Natural killer cell (primary cell): Measurements from ENCODE around the gene AHSG. TPM values are rescaled to one million over a fixed set of nuclear protein-coding genes. Genes with fewer than 3 reads are reported as not detected.

Experiments
- ATAC-seq, 3 donors: fragments of 150-1000 bp in 2 of 3; fragments of 200-7000 bp in 1 of 3; cut with Tn5 transposase; 1 replicate in 1 of 3; 2 replicates in 2 of 3; pipeline ENCODE4 v1.10.0; 2021; ENCODE audit warnings: mild to moderate bottlenecking in 2 of 3, moderate library complexity in 2 of 3
- DNase-seq, 2 donors: peaks; one replicate each; pipeline versions ENCODE4 v3.0.0 to v3.0.0-alpha.2; 2013 to 2021; ENCODE audit warnings: mixed read lengths in 1 of 2
- H3K27ac ChIP-seq: one replicate; pipeline ENCODE4 v1.5.1; 2013; ENCODE audit warnings: mild to moderate bottlenecking, low read length
- H3K27me3 ChIP-seq: one replicate; pipeline ENCODE4 v1.6.1; 2013; ENCODE audit warnings: low read length; ENCODE audit not compliant: control insufficient read depth, insufficient read depth
- H3K36me3 ChIP-seq: one replicate; pipeline ENCODE4 v1.6.1; 2013; ENCODE audit warnings: low read length; ENCODE audit not compliant: control insufficient read depth, insufficient read depth
- H3K4me1 ChIP-seq: one replicate; pipeline ENCODE4 v1.6.1; 2013; ENCODE audit warnings: low read length; ENCODE audit not compliant: control insufficient read depth, insufficient read depth
- H3K4me3 ChIP-seq: one replicate; pipeline ENCODE4 v1.5.1; 2013; ENCODE audit warnings: low read length
- H3K9me3 ChIP-seq: one replicate; pipeline ENCODE4 v1.6.1; 2013; ENCODE audit warnings: low read length; ENCODE audit not compliant: control insufficient read depth, insufficient read depth
- H3K27ac Mint-ChIP-seq, 2 donors: one replicate each; pipeline ENCODE4 v1.8.0; 2022; ENCODE audit warnings: mild to moderate bottlenecking in 2 of 2, mixed read lengths in 2 of 2, moderate library complexity in 1 of 2
- H3K27me3 Mint-ChIP-seq, 2 donors: one replicate each; pipeline ENCODE4 v1.8.0; 2022; ENCODE audit warnings: low read depth in 2 of 2, mixed read lengths in 2 of 2
- H3K36me3 Mint-ChIP-seq: one replicate; pipeline ENCODE4 v1.8.0; 2022; ENCODE audit warnings: mixed read lengths
- H3K4me1 Mint-ChIP-seq, 2 donors: one replicate each; pipeline ENCODE4 v1.8.0; 2022; ENCODE audit warnings: mixed read lengths in 2 of 2
- H3K4me3 Mint-ChIP-seq: one replicate; pipeline ENCODE4 v1.8.0; 2022; ENCODE audit warnings: mild to moderate bottlenecking, moderate library complexity, mixed read lengths
- H3K9me3 Mint-ChIP-seq, 2 donors: one replicate each; pipeline ENCODE4 v1.8.0; 2022; ENCODE audit warnings: mixed read lengths in 2 of 2
- CTCF ChIP-seq: fragments of 200-600 bp; IDR thresholded peaks from one replicate; pipeline ENCODE4 v1.8.0; 2022; ENCODE audit warnings: antibody characterized with exemption
- WGBS: methylation state at CpG from one replicate; pipeline ENCODE4 v1.1.7; 2013; ENCODE audit warnings: missing lambda C conversion rate; ENCODE audit not compliant: insufficient coverage; 5-methylcytosine and 5-hydroxymethylcytosine counted together
- intact Hi-C: fragments of 100-400 bp; cut with micrococcal nuclease; formaldehyde crosslinking; loops from one replicate; pipeline ENCODE4 v1.14.2; 2022
- total RNA-seq, 4 donors: library from RNA; stranded (reverse); fragments of 120-200 nt in 1 of 4; gene quantifications; one replicate each; pipeline versions ENCODE4 v1.2.3 to v1.2.4, GENCODE V29; 2013 to 2022

Gene AHSG
- total RNA-seq, 3 donors from 2014 or later (not counting 1 experiment from before 2014, with no cell fraction given), result not detected

GRCh38 chr3:186646841-186647240, 34.0 kb downstream of the AHSG start:
- Mint-ChIP-seq H3K4me3 (no peak overlapping the region), H3K27ac (no peak overlapping the region), H3K36me3 (no peaks in the 10 kb centered on the region), H3K27me3 (peaks cover 22 to 41% of the 10 kb centered on the region in 2 donors), H3K4me1 (peaks cover 0 to 6% of the 10 kb centered on the region in 2 donors), H3K9me3 (no peaks in the 10 kb centered on the region)
- 57% methylated on average over 1 of the region's 1 CpG for WGBS
- intact Hi-C loops, result no loop called here
- H3K27me3 ChIP-seq, result no peaks in the 10 kb centered on the region
- H3K36me3 ChIP-seq, result no peaks in the 10 kb centered on the region
- ATAC-seq (no peak), DNase-seq (no peak)
- TF ChIP-seq CTCF, result no peak
- H3K27ac ChIP-seq, result no peak overlapping the region
- H3K4me1 ChIP-seq, result peaks cover 5% of the 10 kb centered on the region
- no peaks in the 10 kb centered on the region for H3K9me3 ChIP-seq
- no peak overlapping the region for H3K4me3 ChIP-seq

DNA sequence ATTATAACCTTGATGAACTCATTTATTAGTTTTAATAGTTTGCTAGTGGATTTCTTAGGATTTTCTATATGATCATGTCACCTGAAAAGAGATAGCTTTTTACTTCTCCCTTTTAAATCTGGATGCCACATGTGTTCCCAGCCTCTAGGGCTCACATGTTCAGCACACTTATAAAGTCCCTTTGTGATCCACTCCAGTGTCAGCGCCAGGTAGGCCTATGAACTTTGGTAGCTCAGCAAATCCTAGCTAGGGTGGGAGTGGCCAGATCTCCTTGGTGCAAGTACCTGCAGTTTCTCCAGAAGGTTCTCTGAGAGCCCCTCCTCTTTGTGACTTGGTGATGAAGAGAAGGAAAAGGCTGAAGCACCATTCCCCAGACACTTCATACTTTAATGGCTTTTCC, 36.0 kb downstream of the AHSG start:
- no peaks in the 10 kb centered on the region for H3K27me3 ChIP-seq
- ATAC-seq (no peak), DNase-seq (no peak)
- H3K36me3 Mint-ChIP-seq, result no peaks in the 10 kb centered on the region
- H3K9me3 Mint-ChIP-seq, result no peaks in the 10 kb centered on the region
- H3K27ac Mint-ChIP-seq, result no peak overlapping the region
- peaks cover 18 to 26% of the 10 kb centered on the region in 2 donors for H3K27me3 Mint-ChIP-seq
- H3K4me3 ChIP-seq, result no peak overlapping the region
- WGBS, result 92% methylated on average over 1 of the region's 1 CpG
- no peak overlapping the region for H3K27ac ChIP-seq
- no peak for TF ChIP-seq CTCF
- intact Hi-C loops, result no loop called here
- H3K4me1 ChIP-seq, result no peaks in the 10 kb centered on the region
- H3K4me3 Mint-ChIP-seq, result no peak overlapping the region
- no peaks in the 10 kb centered on the region for H3K4me1 Mint-ChIP-seq
- H3K36me3 ChIP-seq, result no peaks in the 10 kb centered on the region
- no peaks in the 10 kb centered on the region for H3K9me3 ChIP-seq

DNA sequence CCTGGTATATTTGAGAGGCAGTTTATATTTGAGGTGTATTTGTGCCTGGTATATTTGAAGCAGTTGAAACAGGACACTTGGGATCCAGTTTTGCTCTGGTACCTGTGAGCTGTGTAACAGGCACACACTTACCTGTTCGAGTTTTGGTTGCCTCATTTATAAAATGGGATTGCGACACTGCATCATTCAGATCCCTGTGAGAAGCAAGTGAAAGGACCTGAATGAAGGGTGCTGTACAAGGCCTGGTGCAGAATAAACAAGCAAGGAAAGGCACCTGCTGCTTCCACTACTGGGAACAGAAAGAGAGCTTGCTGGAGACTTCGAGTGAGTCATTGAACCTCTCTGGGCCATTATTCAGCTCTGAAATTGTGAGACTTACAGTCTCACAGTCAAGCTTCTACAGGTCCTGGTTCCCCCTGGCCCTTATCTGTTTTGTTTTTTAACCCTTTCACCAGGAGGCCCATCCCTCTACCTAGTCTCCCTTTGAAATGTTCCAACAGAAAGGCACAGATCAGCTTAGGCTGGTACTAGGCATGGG, 38.9 kb downstream of the AHSG start:
- no peak for ATAC-seq
- Histone ChIP-seq H3K27ac (no peak overlapping the region), H3K4me1 (no peaks in the 10 kb centered on the region), H3K36me3 (no peaks in the 10 kb centered on the region), H3K27me3 (no peaks in the 10 kb centered on the region), H3K9me3 (no peaks in the 10 kb centered on the region), H3K4me3 (no peak overlapping the region)
- no peaks in the 10 kb centered on the region for H3K36me3 Mint-ChIP-seq
- peaks cover 3 to 13% of the 10 kb centered on the region in 2 donors for H3K27me3 Mint-ChIP-seq
- H3K9me3 Mint-ChIP-seq, result no peaks in the 10 kb centered on the region
- intact Hi-C loops, result no loop called here
- no peak for TF ChIP-seq CTCF
- no peak overlapping the region for H3K4me3 Mint-ChIP-seq
- H3K27ac Mint-ChIP-seq, result no peak overlapping the region
- 83% methylated on average over 3 of the region's 3 CpGs for WGBS
- DNase-seq, result no peak
- H3K4me1 Mint-ChIP-seq, result no peaks in the 10 kb centered on the region

- no peak for TF ChIP-seq CTCF
- H3K4me1 ChIP-seq, result no peaks in the 10 kb centered on the region
- no peak overlapping the region for H3K4me3 ChIP-seq
- intact Hi-C loops, result no loop called here
- Mint-ChIP-seq H3K4me3 (no peak overlapping the region), H3K27ac (no peak overlapping the region), H3K4me1 (no peaks in the 10 kb centered on the region), H3K36me3 (no peaks in the 10 kb centered on the region), H3K9me3 (no peaks in the 10 kb centered on the region), H3K27me3 (peaks cover 7 to 11% of the 10 kb centered on the region in 2 donors)
- H3K27ac ChIP-seq, result no peak overlapping the region
- DNase-seq, result no peak
- ATAC-seq, result no peak
- 65% methylated on average over 6 of the region's 7 CpGs for WGBS
- no peaks in the 10 kb centered on the region for H3K27me3 ChIP-seq
- no peaks in the 10 kb centered on the region for H3K9me3 ChIP-seq
- no peaks in the 10 kb centered on the region for H3K36me3 ChIP-seq
Observed at GRCh38 chr3:186653080-186653707, 40.3 kb downstream of the AHSG start.
